Measurements from ENCODE around the gene MMS19.

MMS19 gene

GRCh38 chr10:97416565-97416964 lies 81.7 kb downstream of the MMS19 start:
- no peak for DNase-seq

- peak in 1 of 5 donors; percentile 83 for DNase-seq
These were observed 85.3 kb downstream of the MMS19 start for GRCh38 chr10:97412891-97413304.

- no peak for DNase-seq
These were observed 86.8 kb downstream of the MMS19 start for GRCh38 chr10:97411406-97411805.

GRCh38 chr10:97408496-97408992 lies 89.7 kb downstream of the MMS19 start:
- DNase-seq, result no peak
